GM15510 (cell line): Measurements from ENCODE around the gene PDCD7.

Experiments used
- POLR2A ChIP-seq: IDR thresholded peaks from 3 replicates; pipeline ENCODE4 v1.6.1; 2011; ENCODE audit warnings: borderline replicate concordance; ENCODE audit not compliant: insufficient read length; ENCODE audit errors: extremely low read depth

PDCD7 gene

GRCh38 chr15:65094294-65094995 is 39.2 kb downstream of the PDCD7 start:
- TF ChIP-seq POLR2A: no peak

- no peak for TF ChIP-seq POLR2A
Observed at GRCh38 chr15:65092911-65093792, 40.5 kb downstream of the PDCD7 start.

DNA sequence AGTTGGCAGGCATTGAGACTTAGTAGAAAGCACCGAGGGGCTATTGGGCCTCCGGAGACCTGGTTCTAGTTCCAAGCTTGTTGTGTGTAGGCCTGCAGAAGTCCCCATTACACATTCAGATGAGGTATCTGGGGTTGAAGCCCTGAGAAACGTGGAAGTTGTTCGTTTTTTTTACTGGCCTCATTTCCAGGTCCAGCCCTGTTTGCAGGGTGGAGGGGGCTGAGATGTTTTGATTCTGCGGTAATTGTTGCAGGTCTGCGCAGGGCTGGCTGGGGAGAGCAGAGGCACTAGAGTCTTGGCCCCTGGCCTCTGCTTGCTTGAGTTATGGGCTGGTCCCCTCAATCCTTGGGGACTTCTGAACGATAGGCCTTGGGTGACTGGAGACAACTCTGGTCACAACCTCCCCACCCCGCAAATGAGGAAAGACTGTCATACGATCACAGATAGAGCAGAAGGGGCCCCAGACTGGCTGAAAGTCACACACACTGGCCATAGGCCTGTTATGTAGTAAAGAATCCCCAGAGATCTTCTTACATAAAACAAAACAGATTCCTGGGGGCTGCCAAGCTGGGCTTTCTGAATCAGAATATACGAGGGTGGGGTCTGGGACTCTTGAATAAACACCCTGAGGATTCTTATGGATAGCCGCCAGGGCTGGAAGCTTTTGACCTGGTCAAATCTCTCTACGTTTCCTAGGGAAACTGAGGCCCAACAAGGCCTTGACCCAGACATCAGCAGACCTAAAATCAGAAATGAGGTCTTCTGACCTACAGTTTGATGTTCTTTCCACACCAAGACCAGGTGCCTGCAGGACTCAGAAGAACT is 41.5 kb downstream of the PDCD7 start:
- TF ChIP-seq POLR2A: no peak

DNA sequence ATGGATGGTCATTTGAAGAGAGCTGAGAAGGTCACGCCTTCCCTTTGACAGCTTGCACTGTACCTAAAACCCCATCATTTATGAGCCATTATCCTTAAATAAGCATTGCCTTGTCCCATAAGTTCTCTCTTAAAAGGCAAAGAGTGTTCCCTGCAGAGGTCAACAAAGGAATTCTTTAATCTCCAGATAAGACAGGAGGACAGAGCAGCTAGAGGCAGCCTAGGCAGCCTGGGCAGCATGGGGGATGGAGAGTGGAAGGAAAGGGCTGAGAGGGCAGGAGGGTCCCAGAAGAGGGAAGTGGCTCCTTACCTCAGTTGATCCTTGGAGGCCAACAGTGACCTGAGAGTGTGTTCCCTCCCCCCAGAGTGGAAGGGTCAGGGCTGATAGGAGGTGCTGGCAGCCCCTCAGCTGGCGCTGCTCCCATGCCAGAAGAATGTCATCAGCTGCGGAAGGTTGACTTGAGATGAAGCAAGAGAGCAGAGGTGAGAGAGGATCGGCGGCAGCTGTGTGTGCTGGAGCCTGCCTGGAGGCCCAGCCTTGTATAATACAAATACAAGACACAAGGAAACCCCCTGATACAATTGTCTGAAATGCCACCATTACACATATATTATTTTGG is 44.3 kb downstream of the PDCD7 start:
- no peak for TF ChIP-seq POLR2A

DNA sequence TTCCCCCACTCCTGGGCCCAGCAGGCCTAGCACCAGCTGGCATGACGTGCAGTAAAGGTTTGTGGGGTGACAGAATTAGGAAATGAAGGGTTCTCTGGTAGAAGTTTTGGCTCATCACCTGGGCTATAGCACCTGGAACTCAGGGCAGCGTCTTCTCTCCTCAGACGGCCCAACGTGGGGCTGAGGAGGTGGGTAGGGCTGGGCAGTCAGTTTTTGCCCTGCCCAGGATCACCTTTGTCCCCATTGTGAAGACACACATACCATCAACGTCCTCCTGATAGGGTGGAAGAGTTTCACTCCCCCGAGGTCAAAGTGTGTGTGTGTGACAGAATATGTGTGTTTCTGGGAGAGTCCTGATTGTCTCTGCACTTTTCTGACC is 45.0 kb downstream of the PDCD7 start:
- no peak for TF ChIP-seq POLR2A

DNA sequence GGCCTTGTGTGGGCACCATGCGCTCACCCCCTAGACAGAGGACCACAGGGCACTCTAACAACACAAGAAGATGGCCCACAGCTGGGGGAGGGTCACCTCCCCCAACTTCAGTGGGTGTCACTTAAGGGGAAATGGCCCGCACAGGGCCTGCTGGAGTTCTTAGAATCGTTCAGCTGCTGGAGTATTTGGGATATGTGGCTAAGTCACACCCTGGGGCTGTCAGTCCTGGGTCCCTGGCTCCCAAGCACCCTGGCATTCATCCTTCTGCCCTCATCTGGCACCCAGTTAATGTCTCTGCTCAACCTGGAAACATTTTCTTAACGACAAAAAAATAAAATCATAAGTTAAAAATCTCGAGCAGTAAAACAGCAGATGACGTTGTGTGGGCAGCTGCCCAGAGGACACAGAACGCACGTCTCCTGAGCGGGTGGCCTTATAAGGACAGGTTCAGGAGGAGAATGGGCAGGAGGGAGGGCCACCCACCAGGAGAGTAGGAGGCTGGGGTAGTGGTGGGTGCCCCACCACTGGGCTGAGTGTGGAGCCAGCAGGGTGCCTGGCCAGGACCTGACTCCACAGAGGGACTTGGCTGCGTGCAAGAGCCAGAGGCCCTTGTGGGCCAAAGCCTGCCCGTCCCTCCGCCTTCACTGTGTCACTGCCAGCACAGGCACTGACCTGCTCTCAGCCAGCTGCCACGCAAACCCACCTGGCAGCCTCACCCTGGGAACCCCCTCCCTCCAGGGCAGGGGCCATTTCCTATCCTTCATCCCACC is 45.5 kb downstream of the PDCD7 start:
- TF ChIP-seq POLR2A: no peak

GRCh38 chr15:65087411-65087810 is 46.2 kb downstream of the PDCD7 start:
- TF ChIP-seq POLR2A: no peak

DNA sequence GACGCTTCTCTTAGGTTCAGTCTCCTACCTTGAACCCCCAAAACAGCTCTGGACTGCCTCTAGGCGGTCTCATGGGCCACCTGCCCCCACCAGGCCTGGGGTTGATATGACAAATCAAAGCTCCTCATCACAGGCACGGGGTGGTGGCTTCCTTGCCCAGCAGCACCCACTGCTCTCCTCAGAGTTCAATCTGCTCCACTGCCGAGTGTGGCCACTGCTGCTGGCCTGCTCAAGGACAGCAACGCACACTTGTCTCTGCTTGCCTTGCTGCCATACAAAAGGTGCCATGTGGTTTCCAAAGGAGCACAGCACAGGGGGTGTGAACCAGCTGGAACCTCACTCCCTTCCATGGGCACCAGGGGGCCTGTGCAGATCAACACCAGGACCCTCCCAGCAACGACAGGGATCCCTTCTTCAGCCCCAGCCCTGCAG is 46.9 kb downstream of the PDCD7 start:
- TF ChIP-seq POLR2A: no peak

- TF ChIP-seq POLR2A: no peak
Observed at GRCh38 chr15:65085990-65086679, 47.5 kb downstream of the PDCD7 start.

GRCh38 chr15:65085207-65085753 is 48.3 kb downstream of the PDCD7 start:
- TF ChIP-seq POLR2A: no peak

DNA sequence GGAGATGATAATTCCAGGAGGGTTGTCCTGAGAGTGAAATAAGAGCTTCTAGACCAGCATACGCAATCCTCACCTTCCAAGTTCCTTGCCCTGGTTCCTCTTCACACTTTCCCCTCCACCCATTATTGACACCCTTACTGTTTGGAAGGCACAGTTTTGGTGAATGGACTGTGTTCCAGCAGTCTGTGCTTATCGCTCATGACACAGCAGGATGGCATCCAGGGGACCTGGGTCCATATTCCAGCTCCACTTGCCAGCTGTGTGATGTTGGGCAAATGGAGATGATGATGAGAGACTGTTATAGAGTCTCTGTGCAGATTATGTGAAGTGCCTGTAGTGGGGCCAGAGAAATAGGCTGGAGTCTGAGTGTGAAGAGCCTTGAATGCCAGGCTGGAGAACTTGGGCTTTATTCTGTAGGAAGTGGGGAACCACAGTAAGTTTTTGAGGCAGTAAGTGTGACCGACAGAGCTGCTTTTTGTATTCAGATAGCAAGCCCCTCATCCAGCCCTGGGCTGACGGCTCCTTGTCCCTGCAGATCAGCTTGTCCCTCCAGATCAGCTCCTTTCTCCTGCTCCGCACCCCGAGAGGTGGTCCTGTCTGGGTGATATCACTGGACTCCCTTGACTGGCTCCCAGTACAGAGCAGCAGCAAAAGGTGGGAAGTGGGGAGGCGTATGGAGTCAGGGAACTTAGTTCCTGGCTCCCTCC is 49.0 kb downstream of the PDCD7 start:
- no peak for TF ChIP-seq POLR2A

GRCh38 chr15:65083262-65083701 is 50.3 kb downstream of the PDCD7 start:
- TF ChIP-seq POLR2A: no peak
